PFSK-1 (cell line): ENCODE measurements around the gene ENTPD8.

Source experiments
- FOXP2 ChIP-seq: optimal IDR thresholded peaks from 2 replicates; pipeline ENCODE3; 2011; ENCODE audit warnings: borderline replicate concordance, control low read depth, inconsistent platforms; ENCODE audit not compliant: insufficient read depth; ENCODE audit errors: extremely low read length, extremely low read depth
- POLR2AphosphoS5 ChIP-seq: IDR thresholded peaks from 2 replicates; pipeline ENCODE4 v1.6.1; 2012; ENCODE audit warnings: low read depth, mild to moderate bottlenecking, control low read depth, low read length, moderate library complexity
- SIN3A ChIP-seq: IDR thresholded peaks from 2 replicates; pipeline ENCODE4 v1.6.1; 2012; ENCODE audit warnings: mild to moderate bottlenecking, low read length, moderate library complexity, borderline replicate concordance; ENCODE audit not compliant: insufficient read depth
- TAF1 ChIP-seq: IDR thresholded peaks from 2 replicates; pipeline ENCODE4 v1.6.1; 2012; ENCODE audit warnings: low read length, control low read depth, borderline replicate concordance; ENCODE audit not compliant: insufficient read depth
- TF ChIP-seq, protein P1 (sequence below), 2 experiments: IDR thresholded peaks; 2 replicates each; pipeline versions ENCODE4 v1.6.1 to v1.8.0; 2011 to 2012; ENCODE audit warnings: low read depth in 2 of 2, low read length in 2 of 2, control low read depth in 1 of 2, inconsistent platforms in 1 of 2, mild to moderate bottlenecking in 1 of 2, moderate library complexity in 1 of 2; ENCODE audit not compliant: insufficient read depth in 1 of 2

Gene ENTPD8

DNA sequence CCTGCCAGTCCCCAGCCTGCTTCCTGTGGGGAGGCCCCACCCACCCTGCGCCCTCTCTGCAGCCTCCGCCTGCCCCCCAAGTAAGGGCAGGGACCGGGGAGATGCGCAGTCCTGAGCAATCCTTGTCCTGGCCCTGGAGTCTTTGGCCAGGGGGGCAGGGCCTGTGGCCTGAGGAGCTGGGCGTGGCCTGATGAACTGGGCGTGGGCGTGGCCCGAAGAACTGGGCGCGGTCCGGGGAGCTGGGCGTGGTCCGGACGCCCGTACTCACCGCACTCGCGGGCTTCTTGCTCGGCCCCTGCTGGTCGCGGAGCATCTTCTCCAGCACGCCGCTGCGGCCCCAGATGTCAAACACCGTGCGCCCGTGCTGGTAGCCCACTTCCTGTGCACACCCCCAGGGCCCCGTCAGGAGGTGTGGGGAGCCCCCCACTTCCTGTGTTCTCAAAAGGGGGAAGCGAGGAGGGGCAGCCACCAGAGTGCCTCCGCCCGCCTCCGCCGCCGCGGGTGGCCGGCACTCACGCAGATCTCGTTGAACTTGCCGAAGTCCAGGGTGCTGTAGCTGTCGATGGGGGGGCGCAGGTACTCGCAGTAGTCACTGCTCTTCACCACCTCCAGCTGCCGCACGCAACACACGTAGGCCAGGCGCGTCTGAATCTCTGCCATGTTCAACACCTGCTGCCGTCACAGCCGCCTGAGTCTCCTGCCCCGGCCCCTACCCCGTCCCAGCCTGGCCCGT, 20.7 kb upstream of the ENTPD8 start:
- TF ChIP-seq POLR2AphosphoS5 (no peak), SIN3A (no peak), FOXP2 (no peak), TAF1 (no peak)
- TF ChIP-seq, protein P1, sequence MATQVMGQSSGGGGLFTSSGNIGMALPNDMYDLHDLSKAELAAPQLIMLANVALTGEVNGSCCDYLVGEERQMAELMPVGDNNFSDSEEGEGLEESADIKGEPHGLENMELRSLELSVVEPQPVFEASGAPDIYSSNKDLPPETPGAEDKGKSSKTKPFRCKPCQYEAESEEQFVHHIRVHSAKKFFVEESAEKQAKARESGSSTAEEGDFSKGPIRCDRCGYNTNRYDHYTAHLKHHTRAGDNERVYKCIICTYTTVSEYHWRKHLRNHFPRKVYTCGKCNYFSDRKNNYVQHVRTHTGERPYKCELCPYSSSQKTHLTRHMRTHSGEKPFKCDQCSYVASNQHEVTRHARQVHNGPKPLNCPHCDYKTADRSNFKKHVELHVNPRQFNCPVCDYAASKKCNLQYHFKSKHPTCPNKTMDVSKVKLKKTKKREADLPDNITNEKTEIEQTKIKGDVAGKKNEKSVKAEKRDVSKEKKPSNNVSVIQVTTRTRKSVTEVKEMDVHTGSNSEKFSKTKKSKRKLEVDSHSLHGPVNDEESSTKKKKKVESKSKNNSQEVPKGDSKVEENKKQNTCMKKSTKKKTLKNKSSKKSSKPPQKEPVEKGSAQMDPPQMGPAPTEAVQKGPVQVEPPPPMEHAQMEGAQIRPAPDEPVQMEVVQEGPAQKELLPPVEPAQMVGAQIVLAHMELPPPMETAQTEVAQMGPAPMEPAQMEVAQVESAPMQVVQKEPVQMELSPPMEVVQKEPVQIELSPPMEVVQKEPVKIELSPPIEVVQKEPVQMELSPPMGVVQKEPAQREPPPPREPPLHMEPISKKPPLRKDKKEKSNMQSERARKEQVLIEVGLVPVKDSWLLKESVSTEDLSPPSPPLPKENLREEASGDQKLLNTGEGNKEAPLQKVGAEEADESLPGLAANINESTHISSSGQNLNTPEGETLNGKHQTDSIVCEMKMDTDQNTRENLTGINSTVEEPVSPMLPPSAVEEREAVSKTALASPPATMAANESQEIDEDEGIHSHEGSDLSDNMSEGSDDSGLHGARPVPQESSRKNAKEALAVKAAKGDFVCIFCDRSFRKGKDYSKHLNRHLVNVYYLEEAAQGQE (IDR thresholded peaks at IDR 0.05; ENCODE audit: insufficient read depth in 1 of 2, low read depth in 2 of 2, low read length in 2 of 2) = no peak

DNA sequence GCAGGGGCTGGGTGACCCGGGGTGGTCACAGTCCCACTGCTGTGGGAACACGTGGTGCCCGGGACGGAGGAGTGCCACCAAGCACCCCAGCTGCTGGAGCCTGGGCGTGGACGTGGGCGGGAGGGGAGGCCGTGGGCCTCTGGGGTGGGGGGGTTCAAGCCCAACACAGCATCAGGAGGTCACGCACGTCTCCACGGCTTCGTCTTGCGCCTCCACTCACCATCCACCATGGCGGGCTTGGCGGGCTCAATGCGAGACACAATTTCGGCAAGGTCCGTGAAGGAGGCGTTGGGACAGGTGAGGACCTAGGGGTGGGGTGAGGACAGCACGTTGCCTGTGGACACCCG, 20.1 kb upstream of the ENTPD8 start:
- TF ChIP-seq, protein P1 (IDR thresholded peaks at IDR 0.05; ENCODE audit: insufficient read depth in 1 of 2, low read depth in 2 of 2, low read length in 2 of 2) = no peak
- TF ChIP-seq SIN3A (no peak), TAF1 (no peak), FOXP2 (no peak), POLR2AphosphoS5 (no peak)

GRCh38 chr9:137460363-137461315, 19.5 kb upstream of the ENTPD8 start:
- TF ChIP-seq FOXP2 (no peak), POLR2AphosphoS5 (no peak), TAF1 (no peak), SIN3A (no peak)
- TF ChIP-seq, protein P1 (IDR thresholded peaks at IDR 0.05; ENCODE audit: insufficient read depth in 1 of 2, low read depth in 2 of 2, low read length in 2 of 2) = no peak

DNA sequence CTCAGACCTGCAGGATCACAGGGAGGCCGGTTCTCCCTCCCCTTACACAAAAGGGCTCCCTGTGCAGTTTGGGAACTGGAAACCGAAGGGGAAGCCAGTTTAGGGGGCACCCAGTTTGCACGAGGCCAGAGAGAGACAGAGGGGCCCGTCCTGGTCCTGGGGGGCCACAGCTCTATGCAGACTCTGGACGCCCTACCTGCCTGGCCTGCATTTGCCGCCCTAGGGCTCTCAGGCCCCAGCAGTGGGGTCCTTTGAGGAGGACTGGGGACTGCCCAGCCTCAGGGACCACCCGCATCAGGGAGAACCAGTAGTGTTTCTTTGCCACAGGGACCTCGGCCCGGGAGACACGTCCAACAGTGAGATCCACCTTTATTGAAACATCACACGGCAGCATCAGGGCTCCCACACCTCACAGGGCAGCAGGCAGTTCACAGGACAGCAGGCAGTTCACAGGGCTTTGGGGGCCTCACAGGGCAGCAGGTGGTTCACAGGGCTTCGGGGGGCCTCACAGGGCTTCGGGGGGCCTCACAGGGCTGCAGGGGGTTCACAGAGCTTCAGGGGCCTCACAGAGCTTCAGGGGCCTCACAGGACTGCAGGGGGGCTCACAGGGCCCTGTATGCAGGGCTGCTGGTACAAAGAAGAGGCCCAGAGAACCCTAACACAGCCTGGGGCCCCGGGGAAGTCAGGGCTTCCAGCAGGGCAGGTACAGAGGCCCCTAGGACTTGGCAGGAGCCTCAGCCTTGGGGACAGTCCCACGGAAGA, 18.6 kb upstream of the ENTPD8 start:
- TF ChIP-seq FOXP2 = no peak
- TF ChIP-seq POLR2AphosphoS5 = no peak
- no peak for TF ChIP-seq TAF1
- TF ChIP-seq SIN3A = no peak
- TF ChIP-seq, protein P1 (IDR thresholded peaks at IDR 0.05; ENCODE audit: insufficient read depth in 1 of 2, low read depth in 2 of 2, low read length in 2 of 2) = no peak
